Central memory CD4-positive, alpha-beta T cell (primary cell): ENCODE results near the gene S1PR4.
"Not testable (repeated sequence)": the region's sequence is repeated elsewhere in the genome, so short reads cannot be mapped to it uniquely, and the experiment has no call there.

ENCODE experiments used
- DNase-seq: peaks from one replicate; pipeline ENCODE4 v3.0.0; 2022

Gene S1PR4

GRCh38 chr19:3152419-3152780, 26.2 kb upstream of the S1PR4 start:
- no peak for DNase-seq

- no peak for DNase-seq
These were observed 25.0 kb upstream of the S1PR4 start for GRCh38 chr19:3153286-3154230.

GRCh38 chr19:3154447-3154846, 24.1 kb upstream of the S1PR4 start:
- not testable (repeated sequence) for DNase-seq

GRCh38 chr19:3154957-3155736, 23.4 kb upstream of the S1PR4 start:
- peak; percentile 90 for DNase-seq

GRCh38 chr19:3157096-3157845, 21.3 kb upstream of the S1PR4 start:
- DNase-seq, result no peak

GRCh38 chr19:3159565-3159964, 19.0 kb upstream of the S1PR4 start:
- DNase-seq, result no peak

GRCh38 chr19:3160219-3160618, 18.4 kb upstream of the S1PR4 start:
- no peak for DNase-seq

GRCh38 chr19:3161453-3161852, 17.1 kb upstream of the S1PR4 start:
- DNase-seq, result no peak

GRCh38 chr19:3162418-3163229, 15.9 kb upstream of the S1PR4 start:
- DNase-seq, result no peak

GRCh38 chr19:3163230-3163886, 15.2 kb upstream of the S1PR4 start:
- DNase-seq, result peak; percentile 66

GRCh38 chr19:3163943-3164342, 14.6 kb upstream of the S1PR4 start:
- DNase-seq, result no peak

GRCh38 chr19:3167533-3168272, 10.9 kb upstream of the S1PR4 start:
- DNase-seq, result no peak

GRCh38 chr19:3171894-3172672, 6.5 kb upstream of the S1PR4 start:
- no peak for DNase-seq

- DNase-seq, result not testable (repeated sequence)
These were observed 5.9 kb upstream of the S1PR4 start for GRCh38 chr19:3172673-3173000.

GRCh38 chr19:3175781-3176714, 2.5 kb upstream of the S1PR4 start:
- peak; percentile 41 for DNase-seq

- peak; percentile 65 for DNase-seq
These were observed 1.7 kb upstream of the S1PR4 start for GRCh38 chr19:3176715-3177501.

GRCh38 chr19:3178973-3179738, 587 bp downstream of the S1PR4 start:
- DNase-seq, result no peak
